VCaP (cell line): ENCODE results near the gene PLCH2.

Experiments used
- H3K27ac ChIP-seq: fragments of 450-650 bp; 2 replicates; pipeline ENCODE4 v1.5.1; 2017
- TF ChIP-seq, protein P1 (sequence below): fragments of 450-650 bp; conservative IDR thresholded peaks from 2 replicates; pipeline ENCODE4 v1.5.1; 2017; ENCODE audit warnings: mild to moderate bottlenecking, moderate library complexity

PLCH2 gene

GRCh38 chr1:2518528-2518927 lies 42.4 kb downstream of the PLCH2 start:
- TF ChIP-seq, protein P1, sequence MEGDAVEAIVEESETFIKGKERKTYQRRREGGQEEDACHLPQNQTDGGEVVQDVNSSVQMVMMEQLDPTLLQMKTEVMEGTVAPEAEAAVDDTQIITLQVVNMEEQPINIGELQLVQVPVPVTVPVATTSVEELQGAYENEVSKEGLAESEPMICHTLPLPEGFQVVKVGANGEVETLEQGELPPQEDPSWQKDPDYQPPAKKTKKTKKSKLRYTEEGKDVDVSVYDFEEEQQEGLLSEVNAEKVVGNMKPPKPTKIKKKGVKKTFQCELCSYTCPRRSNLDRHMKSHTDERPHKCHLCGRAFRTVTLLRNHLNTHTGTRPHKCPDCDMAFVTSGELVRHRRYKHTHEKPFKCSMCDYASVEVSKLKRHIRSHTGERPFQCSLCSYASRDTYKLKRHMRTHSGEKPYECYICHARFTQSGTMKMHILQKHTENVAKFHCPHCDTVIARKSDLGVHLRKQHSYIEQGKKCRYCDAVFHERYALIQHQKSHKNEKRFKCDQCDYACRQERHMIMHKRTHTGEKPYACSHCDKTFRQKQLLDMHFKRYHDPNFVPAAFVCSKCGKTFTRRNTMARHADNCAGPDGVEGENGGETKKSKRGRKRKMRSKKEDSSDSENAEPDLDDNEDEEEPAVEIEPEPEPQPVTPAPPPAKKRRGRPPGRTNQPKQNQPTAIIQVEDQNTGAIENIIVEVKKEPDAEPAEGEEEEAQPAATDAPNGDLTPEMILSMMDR: no peak
- H3K27ac ChIP-seq: no peak overlapping the region

- no peak overlapping the region for H3K27ac ChIP-seq
- TF ChIP-seq, protein P1: no peak
Observed at GRCh38 chr1:2519029-2519685, 43.1 kb downstream of the PLCH2 start.

GRCh38 chr1:2519729-2520128 lies 43.6 kb downstream of the PLCH2 start:
- TF ChIP-seq, protein P1: no peak
- H3K27ac ChIP-seq: no peak overlapping the region

DNA sequence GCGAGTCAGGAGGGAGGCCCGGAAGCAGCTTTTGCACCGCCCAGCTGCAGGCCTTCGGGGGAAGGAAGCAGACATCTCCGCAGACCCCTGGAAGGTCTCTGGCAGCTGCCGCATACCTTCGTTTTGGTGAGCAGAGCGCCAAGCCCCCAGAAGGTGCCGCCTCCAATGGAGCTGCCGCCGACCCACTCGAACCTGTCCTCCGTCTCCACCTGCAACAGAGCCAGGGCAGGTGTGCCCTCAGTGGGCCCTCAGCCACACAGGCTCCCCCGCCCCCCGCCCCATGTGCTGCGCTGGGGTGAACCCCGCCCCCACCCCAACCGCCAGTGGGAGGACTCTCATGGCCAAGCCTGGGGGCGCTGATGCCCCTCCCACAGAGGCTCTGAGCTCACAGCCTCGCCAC lies 44.1 kb downstream of the PLCH2 start:
- no peak overlapping the region for H3K27ac ChIP-seq
- TF ChIP-seq, protein P1: no peak

DNA sequence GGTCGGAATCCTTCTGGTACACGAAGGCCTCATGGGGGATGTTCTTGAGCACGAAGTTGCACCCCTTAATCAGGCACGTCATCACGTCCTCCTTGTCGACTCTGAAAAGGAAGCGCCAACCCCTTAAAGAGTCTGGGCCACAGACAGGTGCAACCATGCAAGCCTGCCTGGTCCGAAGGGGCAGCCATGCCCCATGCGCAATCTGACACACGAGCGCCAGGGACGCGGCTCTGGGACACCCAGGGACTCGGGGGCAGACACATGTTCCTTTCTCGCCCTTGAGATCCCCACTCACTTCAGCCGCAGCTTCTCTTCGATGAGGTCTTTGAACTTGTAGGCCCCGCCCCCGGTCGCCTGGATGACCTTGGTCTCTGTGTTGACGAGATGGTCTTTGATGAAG lies 44.7 kb downstream of the PLCH2 start:
- no peak overlapping the region for H3K27ac ChIP-seq
- TF ChIP-seq, protein P1: no peak

GRCh38 chr1:2522230-2522629 lies 46.1 kb downstream of the PLCH2 start:
- TF ChIP-seq, protein P1: no peak
- no peak overlapping the region for H3K27ac ChIP-seq

- H3K27ac ChIP-seq: peak overlapping the region; percentile 86; the same call in 1 of the 2 replicates
- TF ChIP-seq, protein P1: no peak
Observed at GRCh38 chr1:2523191-2523890, 47.3 kb downstream of the PLCH2 start.
